ENCODE results near the gene KRT8.
"Not testable (repeated sequence)": the region's sequence is repeated elsewhere in the genome, so short reads cannot be mapped to it uniquely, and the experiment has no call there.

Gene KRT8

GRCh38 chr12:52857500-52857899 lies 47.4 kb downstream of the KRT8 start:
- H3K27ac ChIP-seq (ENCODE audit: low read depth, low read length), result no peak overlapping the region
- H3K27me3 ChIP-seq (ENCODE audit: control insufficient read depth, insufficient read depth, low read length), result no peaks in the 10 kb centered on the region
- H3K9ac ChIP-seq (ENCODE audit: low read length), result no peak overlapping the region
- no peaks in the 10 kb centered on the region for H3K4me1 ChIP-seq (ENCODE audit: control insufficient read depth, insufficient read depth, low read length)
- no peaks in the 10 kb centered on the region for H3K36me3 ChIP-seq (ENCODE audit: control insufficient read depth, insufficient read depth, low read length)
- H3K4me3 ChIP-seq (ENCODE audit: low read depth, low read length), result no peak overlapping the region
- no peaks in the 10 kb centered on the region for H3K9me3 ChIP-seq (ENCODE audit: control insufficient read depth, insufficient read depth, low read depth, low read length)

- H3K27ac ChIP-seq (ENCODE audit: low read depth, low read length), result no peak overlapping the region
- no peaks in the 10 kb centered on the region for H3K9me3 ChIP-seq (ENCODE audit: control insufficient read depth, insufficient read depth, low read depth, low read length)
- no peak overlapping the region for H3K4me3 ChIP-seq (ENCODE audit: low read depth, low read length)
- H3K4me1 ChIP-seq (ENCODE audit: control insufficient read depth, insufficient read depth, low read length), result no peaks in the 10 kb centered on the region
- H3K27me3 ChIP-seq (ENCODE audit: control insufficient read depth, insufficient read depth, low read length), result no peaks in the 10 kb centered on the region
- no peak overlapping the region for H3K9ac ChIP-seq (ENCODE audit: low read length)
- H3K36me3 ChIP-seq (ENCODE audit: control insufficient read depth, insufficient read depth, low read length), result no peaks in the 10 kb centered on the region
These were observed 48.1 kb downstream of the KRT8 start for GRCh38 chr12:52856787-52857186.

GRCh38 chr12:52856077-52856476 lies 48.8 kb downstream of the KRT8 start:
- H3K9ac ChIP-seq (ENCODE audit: low read length); H3K27me3 ChIP-seq (ENCODE audit: control insufficient read depth, insufficient read depth, low read length); H3K4me3 ChIP-seq (ENCODE audit: low read depth, low read length); H3K36me3 ChIP-seq (ENCODE audit: control insufficient read depth, insufficient read depth, low read length); H3K9me3 ChIP-seq (ENCODE audit: control insufficient read depth, insufficient read depth, low read depth, low read length); H3K27ac ChIP-seq (ENCODE audit: low read depth, low read length); H3K4me1 ChIP-seq (ENCODE audit: control insufficient read depth, insufficient read depth, low read length): not testable (repeated sequence)

- Histone ChIP-seq H3K9ac (ENCODE audit: low read length) (no peak overlapping the region), H3K4me1 (ENCODE audit: control insufficient read depth, insufficient read depth, low read length) (no peaks in the 10 kb centered on the region), H3K27me3 (ENCODE audit: control insufficient read depth, insufficient read depth, low read length) (peaks cover 7% of the 10 kb centered on the region; the same call in 1 of the 2 replicates), H3K36me3 (ENCODE audit: control insufficient read depth, insufficient read depth, low read length) (no peaks in the 10 kb centered on the region), H3K9me3 (ENCODE audit: control insufficient read depth, insufficient read depth, low read depth, low read length) (no peaks in the 10 kb centered on the region), H3K4me3 (ENCODE audit: low read depth, low read length) (no peak overlapping the region), H3K27ac (ENCODE audit: low read depth, low read length) (no peak overlapping the region)
These were observed 53.1 kb downstream of the KRT8 start for GRCh38 chr12:52851787-52852186.

- Histone ChIP-seq H3K27ac (ENCODE audit: low read depth, low read length) (no peak overlapping the region), H3K27me3 (ENCODE audit: control insufficient read depth, insufficient read depth, low read length) (peaks cover 7% of the 10 kb centered on the region; the same call in 1 of the 2 replicates), H3K4me3 (ENCODE audit: low read depth, low read length) (no peak overlapping the region), H3K9me3 (ENCODE audit: control insufficient read depth, insufficient read depth, low read depth, low read length) (no peaks in the 10 kb centered on the region), H3K36me3 (ENCODE audit: control insufficient read depth, insufficient read depth, low read length) (no peaks in the 10 kb centered on the region), H3K9ac (ENCODE audit: low read length) (no peak overlapping the region), H3K4me1 (ENCODE audit: control insufficient read depth, insufficient read depth, low read length) (no peaks in the 10 kb centered on the region)
These were observed 54.2 kb downstream of the KRT8 start for GRCh38 chr12:52850681-52851080.

- no peak overlapping the region for H3K27ac ChIP-seq (ENCODE audit: low read depth, low read length)
- H3K4me3 ChIP-seq (ENCODE audit: low read depth, low read length), result no peak overlapping the region
- H3K9ac ChIP-seq (ENCODE audit: low read length), result no peak overlapping the region
- H3K4me1 ChIP-seq (ENCODE audit: control insufficient read depth, insufficient read depth, low read length), result no peaks in the 10 kb centered on the region
- H3K9me3 ChIP-seq (ENCODE audit: control insufficient read depth, insufficient read depth, low read depth, low read length), result no peaks in the 10 kb centered on the region
- H3K36me3 ChIP-seq (ENCODE audit: control insufficient read depth, insufficient read depth, low read length), result no peaks in the 10 kb centered on the region
- peaks cover 7% of the 10 kb centered on the region; the same call in 1 of the 2 replicates for H3K27me3 ChIP-seq (ENCODE audit: control insufficient read depth, insufficient read depth, low read length)
These were observed 55.4 kb downstream of the KRT8 start for GRCh38 chr12:52849511-52849910.

- H3K27me3 ChIP-seq (ENCODE audit: control insufficient read depth, insufficient read depth, low read length), result peaks cover 7% of the 10 kb centered on the region; the same call in 1 of the 2 replicates
These were observed 56.1 kb downstream of the KRT8 start, which contains the start of gene KRT78 for GRCh38 chr12:52848661-52849255. Gene KRT78, minus strand, starts transcription at chr12:52848994. Its CDS starts 64 bp downstream, at chr12:52848930.

GRCh38 chr12:52847335-52848102 lies 57.4 kb downstream of the KRT8 start:
- no peaks in the 10 kb centered on the region for H3K4me1 ChIP-seq (ENCODE audit: control insufficient read depth, insufficient read depth, low read length)
- no peak overlapping the region for H3K27ac ChIP-seq (ENCODE audit: low read depth, low read length)
- peaks cover 7% of the 10 kb centered on the region; the same call in 1 of the 2 replicates for H3K27me3 ChIP-seq (ENCODE audit: control insufficient read depth, insufficient read depth, low read length)
- no peak overlapping the region for H3K9ac ChIP-seq (ENCODE audit: low read length)
- no peak overlapping the region for H3K4me3 ChIP-seq (ENCODE audit: low read depth, low read length)
- no peaks in the 10 kb centered on the region for H3K9me3 ChIP-seq (ENCODE audit: control insufficient read depth, insufficient read depth, low read depth, low read length)
- H3K36me3 ChIP-seq (ENCODE audit: control insufficient read depth, insufficient read depth, low read length), result no peaks in the 10 kb centered on the region

More at GRCh38 chr12:52848661-52849255, 56.1 kb downstream of the KRT8 start, which contains the start of gene KRT78:
- Histone ChIP-seq H3K36me3 (ENCODE audit: control insufficient read depth, insufficient read depth, low read length) (no peaks in the 10 kb centered on the region), H3K4me3 (ENCODE audit: low read depth, low read length) (no peak within 1 kb of the TSS), H3K9ac (ENCODE audit: low read length) (no peak within 1 kb of the TSS), H3K9me3 (ENCODE audit: control insufficient read depth, insufficient read depth, low read depth, low read length) (no peaks in the 10 kb centered on the region), H3K27ac (ENCODE audit: low read depth, low read length) (no peak within 1 kb of the TSS), H3K4me1 (ENCODE audit: control insufficient read depth, insufficient read depth, low read length) (no peaks in the 10 kb centered on the region)

Measured in HUES6 (cell line).